Endothelial cell of umbilical vein (primary cell): ENCODE measurements around the gene KCNC1. TPM values are rescaled to one million over a fixed set of nuclear protein-coding genes. Genes with fewer than 3 reads are reported as not detected.

Experiments
- BruUV-seq: library from RNA; stranded (reverse); fragments of 400-500 nt; replicated peaks from 2 replicates; lab custom pipeline; 2021; lab: Mats Ljungman, UMichigan
- CTCF ChIA-PET: fragments of 300-600, 350-600 bp; sonication (Branson Sonifier 250); formaldehyde crosslinking; loops from one replicate; lab custom pipeline; 2021; ENCODE audit warnings: antibody characterized with exemption, inconsistent platforms; lab: Charles Lee
- POLR2A ChIA-PET: fragments of 300-600, 350-600 bp; sonication (Branson Sonifier 250); formaldehyde crosslinking; loops from one replicate; lab custom pipeline; 2021; ENCODE audit warnings: antibody characterized with exemption, inconsistent platforms; lab: Charles Lee
- DNase-seq: peaks from one replicate; pipeline ENCODE4 v3.0.0-alpha.2; 2011; ENCODE audit warnings: low read depth, low spot score
- FAIRE-seq: peaks from 2 replicates; lab custom pipeline; 2011; peaks lifted over from hg19 to GRCh38; lab: Jason Lieb, UNC
- H2AFZ ChIP-seq: 2 replicates; pipeline ENCODE4 v1.6.0; 2012; ENCODE audit warnings: low read depth, low read length, control low read depth, inconsistent platforms
- H3K27ac ChIP-seq: 2 replicates; pipeline ENCODE4 v1.5.1; 2011; ENCODE audit warnings: low read depth, mild to moderate bottlenecking, control low read depth, low read length, moderate library complexity; ENCODE audit not compliant: insufficient read depth
- H3K27me3 ChIP-seq, 2 experiments: 2 replicates each; pipeline versions ENCODE4 v1.6.0 to v1.6.1; 2011; ENCODE audit warnings: low read length in 2 of 2, mixed read lengths in 1 of 2; ENCODE audit not compliant: control insufficient read depth in 2 of 2, insufficient read depth in 2 of 2
- H3K36me3 ChIP-seq, 2 experiments: 2 replicates in 1 of 2; 3 replicates in 1 of 2; pipeline ENCODE4 v1.5.1; 2011; ENCODE audit warnings: low read length in 2 of 2, mild to moderate bottlenecking in 1 of 2, moderate library complexity in 1 of 2; ENCODE audit not compliant: control insufficient read depth in 2 of 2, insufficient read depth in 2 of 2; ENCODE audit errors: extremely low read depth in 1 of 2
- H3K4me1 ChIP-seq: 3 replicates; pipeline ENCODE4 v1.5.1; 2011; ENCODE audit warnings: mild to moderate bottlenecking, low read length; ENCODE audit not compliant: control insufficient read depth, insufficient read depth; ENCODE audit errors: extremely low read depth
- H3K4me2 ChIP-seq: 2 replicates; pipeline ENCODE4 v1.6.1; 2011; ENCODE audit warnings: low read length, control low read depth, mixed read lengths; ENCODE audit not compliant: insufficient read depth
- H3K4me3 ChIP-seq, 3 experiments: fragments of 200-600 bp in 1 of 3; sonication (generic), shearing (Covaris generic) in 1 of 3; replicated peaks in 1 of 3; 2 replicates each; pipeline ENCODE4 v1.5.1; 2011 to 2016; ENCODE audit warnings: control low read depth in 3 of 3, low read length in 3 of 3, mild to moderate bottlenecking in 2 of 3, inconsistent platforms in 1 of 3, low read depth in 1 of 3, moderate library complexity in 1 of 3; ENCODE audit not compliant: insufficient read depth in 1 of 3
- H3K79me2 ChIP-seq: 2 replicates; pipeline ENCODE4 v1.6.0; 2012; ENCODE audit warnings: low read length, inconsistent platforms; ENCODE audit not compliant: control insufficient read depth, insufficient read depth
- H3K9ac ChIP-seq: replicated peaks from 2 replicates; pipeline ENCODE3; 2011; ENCODE audit warnings: low read length, control low read depth; ENCODE audit not compliant: insufficient read depth; ENCODE audit errors: extremely low read depth
- H3K9me1 ChIP-seq: replicated peaks from 3 replicates; pipeline ENCODE4 v1.6.0; 2011; ENCODE audit warnings: mild to moderate bottlenecking, low read length; ENCODE audit not compliant: control insufficient read depth, insufficient read depth; ENCODE audit errors: extremely low read depth
- H3K9me3 ChIP-seq: replicated peaks from 2 replicates; pipeline ENCODE4 v1.5.1; 2012; ENCODE audit warnings: low read length, inconsistent platforms; ENCODE audit not compliant: control insufficient read depth, insufficient read depth
- H4K20me1 ChIP-seq: replicated peaks from 2 replicates; pipeline ENCODE3; 2011; ENCODE audit warnings: mild to moderate bottlenecking, low read length; ENCODE audit not compliant: control insufficient read depth, insufficient read depth; ENCODE audit errors: extremely low read depth
- CTCF ChIP-seq, 2 donors: IDR thresholded peaks; 1 replicate in 1 of 2; 2 replicates in 1 of 2; pipeline ENCODE4 v1.5.1; 2011; ENCODE audit warnings: low read length in 2 of 2, mild to moderate bottlenecking in 2 of 2, moderate library complexity in 2 of 2, control low read depth in 1 of 2, inconsistent platforms in 1 of 2, low read depth in 1 of 2; ENCODE audit not compliant: insufficient read depth in 1 of 2; ENCODE audit errors: extremely low read depth in 1 of 2
- EZH2 ChIP-seq: IDR thresholded peaks from 2 replicates; pipeline ENCODE4 v1.6.1; 2012; ENCODE audit warnings: borderline replicate concordance, low read depth, mild to moderate bottlenecking, moderate library complexity, low read length, inconsistent platforms; ENCODE audit not compliant: severe bottlenecking
- FOS ChIP-seq: IDR thresholded peaks from 2 replicates; pipeline ENCODE4 v1.6.1; 2011; ENCODE audit warnings: mild to moderate bottlenecking, low read length, moderate library complexity, borderline replicate concordance; ENCODE audit not compliant: insufficient read depth
- GATA2 ChIP-seq: IDR thresholded peaks from 2 replicates; pipeline ENCODE4 v1.7.0; 2011; ENCODE audit warnings: low read depth, mild to moderate bottlenecking, moderate library complexity, mixed read lengths, low read length; ENCODE audit not compliant: insufficient read length, insufficient read depth
- JUN ChIP-seq: IDR thresholded peaks from 2 replicates; pipeline ENCODE4 v1.6.1; 2011; ENCODE audit warnings: borderline replicate concordance, low read depth; ENCODE audit not compliant: insufficient read length, insufficient read depth
- MAX ChIP-seq: IDR thresholded peaks from 2 replicates; pipeline ENCODE4 v1.6.1; 2011; ENCODE audit not compliant: insufficient read depth, insufficient read length
- MYC ChIP-seq: IDR thresholded peaks from one replicate; pipeline ENCODE4 v1.6.1; 2011; ENCODE audit warnings: mild to moderate bottlenecking, low read depth, low read length
- POLR2A ChIP-seq: IDR thresholded peaks from 2 replicates; pipeline ENCODE4 v1.6.1; 2012; ENCODE audit warnings: low read depth, mild to moderate bottlenecking, control low read depth, low read length
- dilution Hi-C: fragments of 300-500 bp; cut with MboI; formaldehyde crosslinking; loops from one replicate; pipeline ENCODE4 v1.15.0; 2019; ENCODE audit warnings: low sequenced_read_pairs; ENCODE audit not compliant: extremely low pct_ligation_motif_present
- intact Hi-C: fragments of 100-400 bp; cut with micrococcal nuclease; formaldehyde crosslinking; loops from one replicate; pipeline ENCODE4 v1.10.0; 2022
- polyA plus RNA-seq, 4 experiments: library from polyadenylated mRNA; depleted of rRNA in 3 of 4; stranded (reverse) in 3 of 4; unstranded in 1 of 4; fragments of >200 nt; gene quantifications; 2 replicates each; pipeline versions ENCODE4 v1.2.1 to v1.2.3, GENCODE V29; 2011 to 2012; ENCODE audit warnings: missing spikeins in 1 of 4
- total RNA-seq: library from RNA; stranded (reverse); gene quantifications from 2 replicates; pipeline ENCODE4 v1.2.3, GENCODE V29; 2021

Gene KCNC1
- total and polyA plus RNA-seq, 2 donors (not counting 3 experiments of a cell fraction or from before 2014, with no cell fraction given) = not detected

- no peak overlapping the region for H3K27ac ChIP-seq
- H3K4me2 ChIP-seq = no peak overlapping the region
- H3K36me3 ChIP-seq = no peaks in the 10 kb centered on the region
- POLR2A ChIA-PET = no interaction called here
- no peak overlapping the region for H3K4me3 ChIP-seq
- H4K20me1 ChIP-seq = no peaks in the 10 kb centered on the region
- H3K79me2 ChIP-seq = no peaks in the 10 kb centered on the region
- DNase-seq = no peak
- FAIRE-seq = no peak
- no peaks in the 10 kb centered on the region for H3K4me1 ChIP-seq
- no peaks in the 10 kb centered on the region for H3K9me1 ChIP-seq
- H2AFZ ChIP-seq = no peak overlapping the region
- dilution Hi-C loops = no loop called here
- TF ChIP-seq EZH2 (no peak), POLR2A (no peak), JUN (no peak), MAX (no peak), GATA2 (no peak), MYC (no peak), FOS (no peak), CTCF (IDR thresholded peaks at IDR 0.05; ENCODE audit: extremely low read depth in 1 of 2, insufficient read depth in 1 of 2, low read depth in 1 of 2, low read length in 2 of 2) (no peak)
- intact Hi-C loops = no loop called here
- CTCF ChIA-PET = no interaction called here
- H3K9me3 ChIP-seq = no peaks in the 10 kb centered on the region
- no peak overlapping the region for H3K9ac ChIP-seq
- no TSS peak for BruUV-seq
- no peaks in the 10 kb centered on the region for H3K27me3 ChIP-seq
Measured at GRCh38 chr11:17799147-17799546, 64.6 kb downstream of the KCNC1 start.
